Measurements from ENCODE around the gene CDK2AP2. TPM values are rescaled to one million over a fixed set of nuclear protein-coding genes. Genes with fewer than 3 reads are reported as not detected.

The CDK2AP2 gene
- total RNA-seq, 2 donors from 2014 or later = 65.0 to 71.7 TPM

DNA sequence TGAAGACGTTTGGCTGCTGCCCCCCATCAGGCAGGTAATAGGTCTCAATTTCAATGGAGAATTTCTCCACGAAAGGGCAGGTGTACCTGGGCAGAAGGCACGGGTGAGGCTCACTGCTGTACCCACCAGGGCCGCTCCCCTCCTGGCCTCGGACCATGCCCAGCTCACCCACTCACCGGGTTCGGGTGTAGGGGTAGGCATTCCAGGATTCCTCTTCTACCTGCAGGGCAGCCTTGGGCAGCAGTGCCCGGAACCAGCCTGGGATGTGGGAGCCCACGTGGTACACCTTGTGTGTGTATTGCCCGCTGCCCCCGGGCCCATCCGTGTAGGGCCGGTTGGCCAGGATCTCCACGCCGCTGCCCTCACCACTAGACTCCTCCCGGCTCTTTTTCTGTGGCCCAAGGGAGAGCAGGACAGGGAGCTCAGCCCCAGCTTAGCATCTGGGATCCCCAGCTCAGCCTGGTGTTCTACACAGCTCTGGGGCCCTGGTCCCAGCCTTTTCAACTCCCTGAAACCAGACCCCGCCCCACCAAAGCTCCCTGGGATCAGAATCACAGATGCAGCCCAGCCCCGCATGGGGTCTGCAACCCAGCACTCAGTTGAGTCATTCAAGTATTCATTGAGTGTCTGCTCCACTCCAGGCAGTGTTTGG is 5.5 kb downstream of the CDK2AP2 start:
- Mint-ChIP-seq H3K4me3 (peak overlapping the region; percentile 74), H3K9me3 (no peaks in the 10 kb centered on the region), H3K27ac (peak overlapping the region; percentile 34)

DNA sequence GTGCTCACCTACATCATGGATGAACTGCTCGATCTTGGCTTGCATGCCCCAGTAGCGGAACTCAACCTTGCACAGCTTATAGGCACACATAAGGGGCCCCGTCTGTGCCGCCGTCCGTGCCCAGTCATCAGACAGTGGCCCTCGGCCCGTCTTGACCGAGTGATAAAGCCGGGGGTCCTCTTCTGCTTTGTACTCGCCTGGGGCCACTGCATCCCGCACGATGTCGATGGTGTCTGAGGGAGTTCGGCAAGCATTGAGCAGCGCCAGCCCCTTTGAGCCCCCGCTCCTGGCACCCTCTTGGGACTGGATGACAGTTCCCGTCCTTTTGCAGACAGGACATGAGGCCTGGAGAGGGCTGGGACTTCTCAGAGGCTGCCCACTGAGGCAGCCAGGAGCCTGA is 6.1 kb downstream of the CDK2AP2 start:
- Mint-ChIP-seq H3K4me3 (no peak overlapping the region), H3K4me1 (peaks cover 23% of the 10 kb centered on the region), H3K9me3 (no peaks in the 10 kb centered on the region), H3K36me3 (ENCODE audit: low read depth) (peaks cover 91% of the 10 kb centered on the region), H3K27me3 (no peaks in the 10 kb centered on the region), H3K27ac (no peak overlapping the region)
- no peak for ATAC-seq (replicated peaks)

More for the DNA sequence above, 5.5 kb downstream of the CDK2AP2 start:
- Mint-ChIP-seq H3K27me3 (no peaks in the 10 kb centered on the region), H3K4me1 (peaks cover 23% of the 10 kb centered on the region), H3K36me3 (ENCODE audit: low read depth) (peaks cover 91% of the 10 kb centered on the region)
- no peak for ATAC-seq (replicated peaks)

DNA sequence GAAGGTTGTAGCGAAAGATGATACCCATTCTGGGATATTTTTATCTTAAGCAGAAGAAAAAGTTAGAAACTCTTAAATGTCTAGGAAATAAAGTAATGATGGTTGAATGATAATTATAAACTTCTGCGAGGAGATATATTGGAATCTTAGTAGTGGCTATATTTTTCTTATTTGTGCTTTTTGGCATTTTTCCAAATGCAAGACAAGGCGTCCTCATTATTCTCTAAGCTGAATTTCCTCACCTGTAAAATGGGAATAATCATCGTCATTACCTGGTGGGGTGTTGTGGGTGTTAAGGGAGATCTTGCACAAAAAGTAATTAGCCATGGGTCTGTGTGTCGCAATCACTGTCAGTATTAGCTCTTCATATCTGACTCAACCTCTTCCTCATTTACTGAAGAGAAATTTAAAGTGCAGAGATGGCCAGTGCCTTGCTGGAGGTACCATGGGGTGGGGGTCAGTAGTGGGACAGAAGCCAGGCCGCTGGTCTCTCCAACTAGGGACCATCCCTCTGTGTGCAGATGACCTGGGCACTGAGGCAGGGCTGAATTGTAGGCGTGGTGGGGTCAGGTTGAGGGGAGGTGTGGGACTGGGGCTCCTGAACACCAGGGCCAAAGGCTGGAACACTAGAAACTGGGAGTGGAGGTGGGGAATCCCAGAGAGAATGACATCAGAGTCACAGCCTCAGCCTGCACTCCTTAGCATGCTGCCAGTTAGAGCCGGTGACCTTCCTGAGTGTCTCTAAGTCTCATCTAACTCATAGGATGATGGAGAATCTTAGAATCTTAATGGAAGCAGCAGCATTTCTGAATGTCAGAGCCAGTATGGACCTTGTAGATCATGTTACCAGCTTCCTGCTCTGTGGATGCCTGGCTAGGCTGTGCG is 6.9 kb downstream of the CDK2AP2 start:
- Mint-ChIP-seq H3K27me3 (no peaks in the 10 kb centered on the region), H3K9me3 (no peaks in the 10 kb centered on the region), H3K27ac (peak overlapping the region; percentile 55), H3K4me1 (peaks cover 18% of the 10 kb centered on the region), H3K4me3 (peak overlapping the region; percentile 21), H3K36me3 (ENCODE audit: low read depth) (peaks cover 91% of the 10 kb centered on the region)
- no peak for ATAC-seq (replicated peaks)

DNA sequence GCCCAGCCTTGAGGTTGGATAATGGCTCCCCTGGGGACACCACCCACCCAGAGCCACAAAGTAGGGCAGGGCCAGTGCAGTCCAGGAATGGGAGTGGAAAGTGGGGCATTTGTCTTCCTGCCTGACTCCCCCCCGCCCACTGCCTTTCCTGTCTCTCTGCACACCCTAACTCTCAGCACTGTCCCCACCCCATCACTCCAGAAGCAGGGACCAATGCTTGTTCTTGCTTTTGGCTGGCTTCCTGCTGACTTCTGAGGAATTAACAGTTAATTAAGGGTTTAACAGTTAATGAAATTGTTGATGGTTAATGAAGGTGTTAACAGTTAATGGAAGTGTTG is 7.5 kb downstream of the CDK2AP2 start:
- Mint-ChIP-seq H3K4me1 (peaks cover 18% of the 10 kb centered on the region), H3K27ac (peak overlapping the region; percentile 55), H3K4me3 (peak overlapping the region; percentile 21), H3K36me3 (ENCODE audit: low read depth) (peaks cover 91% of the 10 kb centered on the region), H3K9me3 (no peaks in the 10 kb centered on the region), H3K27me3 (no peaks in the 10 kb centered on the region)
- no peak for ATAC-seq (replicated peaks)

DNA sequence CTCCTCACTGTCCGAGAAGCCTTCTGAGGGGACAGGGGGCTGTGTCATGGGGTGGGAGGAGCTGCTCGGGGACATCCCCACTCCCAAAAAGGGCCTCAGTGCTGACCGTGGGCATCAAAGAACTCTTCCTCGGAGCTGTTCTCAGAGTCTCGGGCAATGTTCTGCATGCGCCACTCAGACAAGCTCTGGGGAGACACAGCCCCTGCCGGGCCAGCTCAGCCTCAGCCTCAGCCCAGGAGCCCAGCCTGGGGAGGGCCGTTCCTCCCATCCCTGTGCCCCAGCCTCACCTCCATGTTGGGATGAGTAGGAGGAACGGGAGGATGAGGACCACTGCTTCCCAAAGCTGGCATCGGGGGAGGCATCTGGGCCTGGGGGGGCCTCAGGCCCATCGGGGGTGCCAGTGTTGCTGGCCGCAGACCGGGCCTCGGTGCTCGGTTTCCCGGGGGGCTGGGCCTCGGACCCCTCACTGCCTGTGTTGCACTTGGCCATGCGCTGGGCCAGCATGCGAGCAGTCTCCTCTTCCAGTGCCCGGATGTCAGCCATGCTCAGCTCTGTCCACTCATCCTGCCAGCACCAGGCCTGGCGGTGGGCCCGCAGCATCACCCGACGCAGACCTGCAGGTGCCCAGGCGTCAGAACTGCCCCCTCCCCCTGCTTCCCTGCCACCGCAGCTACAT is 8.0 kb downstream of the CDK2AP2 start:
- Mint-ChIP-seq H3K36me3 (ENCODE audit: low read depth) (peaks cover 90% of the 10 kb centered on the region), H3K27ac (no peak overlapping the region), H3K4me3 (no peak overlapping the region)

DNA sequence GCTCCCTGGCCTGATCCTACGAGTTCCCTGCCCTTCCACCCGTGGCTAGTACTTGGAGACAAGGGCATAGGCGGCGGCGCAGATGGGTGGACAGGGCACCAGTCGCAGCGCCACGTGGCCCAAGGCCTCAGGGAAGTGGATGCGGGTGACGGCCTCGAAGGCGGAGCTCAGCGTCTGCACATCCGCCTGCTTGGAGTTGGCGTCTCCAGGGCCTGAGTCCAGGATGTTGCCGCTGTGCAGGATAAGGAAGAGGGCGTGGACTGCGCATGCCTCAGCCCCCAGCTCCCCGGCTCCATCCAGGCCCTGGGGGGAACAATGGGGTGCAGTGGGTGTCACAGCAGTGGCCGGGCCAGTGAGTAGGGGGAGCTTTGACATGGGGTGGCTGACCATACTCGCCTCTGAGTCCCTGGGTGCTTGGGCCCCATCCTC is 9.4 kb downstream of the CDK2AP2 start:
- Mint-ChIP-seq H3K4me3 (no peak overlapping the region), H3K9me3 (no peaks in the 10 kb centered on the region), H3K27ac (no peak overlapping the region), H3K27me3 (no peaks in the 10 kb centered on the region), H3K4me1 (peaks cover 18% of the 10 kb centered on the region), H3K36me3 (ENCODE audit: low read depth) (peaks cover 92% of the 10 kb centered on the region)
- no peak for ATAC-seq (replicated peaks)

More for the DNA sequence above, 8.0 kb downstream of the CDK2AP2 start:
- ATAC-seq (replicated peaks) = no peak
- H3K4me1 Mint-ChIP-seq = peaks cover 18% of the 10 kb centered on the region
- H3K9me3 Mint-ChIP-seq = no peaks in the 10 kb centered on the region
- H3K27me3 Mint-ChIP-seq = no peaks in the 10 kb centered on the region

DNA sequence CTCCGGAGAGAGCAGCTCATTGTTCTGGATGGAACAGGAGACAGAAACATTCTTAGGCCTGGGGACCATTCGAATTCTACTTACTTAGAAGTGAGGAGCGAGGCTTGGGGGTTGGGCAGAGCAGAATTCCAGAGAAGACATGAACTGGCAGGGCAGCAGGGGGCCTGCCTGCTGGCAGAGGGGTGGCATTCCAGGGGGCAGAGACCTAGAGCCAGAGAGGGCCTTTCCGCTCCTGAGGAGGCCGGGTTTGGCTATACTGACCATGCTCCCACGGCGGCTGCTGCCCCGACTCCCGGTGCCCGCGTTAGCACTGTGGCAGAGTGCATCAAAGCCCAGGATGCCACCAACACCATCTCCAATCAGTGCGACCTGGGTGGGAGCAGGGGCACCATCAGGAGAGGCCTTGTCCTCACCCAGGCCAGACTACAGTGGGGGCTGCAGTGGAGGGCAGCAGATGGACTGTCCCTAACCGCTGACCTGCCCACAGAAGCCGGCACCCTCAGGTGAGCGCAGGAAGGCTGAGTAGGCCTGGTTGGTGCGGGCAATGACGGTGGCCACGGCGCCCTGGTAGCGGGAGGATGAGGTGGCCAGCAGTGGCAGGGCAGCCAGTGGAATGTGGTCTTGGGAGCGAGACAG is 10.2 kb downstream of the CDK2AP2 start:
- no peak for ATAC-seq (replicated peaks)
- Mint-ChIP-seq H3K27me3 (no peaks in the 10 kb centered on the region), H3K27ac (no peak overlapping the region), H3K4me1 (peaks cover 13% of the 10 kb centered on the region), H3K4me3 (no peak overlapping the region), H3K36me3 (ENCODE audit: low read depth) (peaks cover 88% of the 10 kb centered on the region), H3K9me3 (no peaks in the 10 kb centered on the region)

DNA sequence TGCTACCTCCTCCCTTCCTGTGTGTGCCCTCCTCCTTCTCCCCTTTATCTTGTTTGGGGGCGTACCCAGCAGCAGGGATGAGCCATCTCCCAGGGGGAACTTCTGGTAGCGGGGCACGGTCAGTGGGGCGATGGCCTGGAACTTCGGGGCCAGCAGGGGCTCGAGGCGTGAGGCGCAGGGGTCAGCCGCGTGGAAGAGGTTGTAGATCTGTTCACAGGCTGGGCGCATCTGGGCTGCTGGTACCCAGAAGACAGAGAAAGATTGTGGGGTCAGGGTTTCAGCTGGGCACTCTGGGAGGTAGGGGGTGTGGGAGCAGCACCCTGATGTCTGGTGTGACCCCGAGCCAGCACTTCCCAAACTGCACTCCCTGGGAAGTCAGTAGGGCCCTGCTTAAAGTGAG is 11.8 kb downstream of the CDK2AP2 start:
- H3K27ac Mint-ChIP-seq = no peak overlapping the region
- peaks cover 85% of the 10 kb centered on the region for H3K36me3 Mint-ChIP-seq (ENCODE audit: low read depth)
- H3K9me3 Mint-ChIP-seq = no peaks in the 10 kb centered on the region
- H3K27me3 Mint-ChIP-seq = no peaks in the 10 kb centered on the region
- H3K4me1 Mint-ChIP-seq = peaks cover 8% of the 10 kb centered on the region
- ATAC-seq (replicated peaks) = no peak
- H3K4me3 Mint-ChIP-seq = no peak overlapping the region

DNA sequence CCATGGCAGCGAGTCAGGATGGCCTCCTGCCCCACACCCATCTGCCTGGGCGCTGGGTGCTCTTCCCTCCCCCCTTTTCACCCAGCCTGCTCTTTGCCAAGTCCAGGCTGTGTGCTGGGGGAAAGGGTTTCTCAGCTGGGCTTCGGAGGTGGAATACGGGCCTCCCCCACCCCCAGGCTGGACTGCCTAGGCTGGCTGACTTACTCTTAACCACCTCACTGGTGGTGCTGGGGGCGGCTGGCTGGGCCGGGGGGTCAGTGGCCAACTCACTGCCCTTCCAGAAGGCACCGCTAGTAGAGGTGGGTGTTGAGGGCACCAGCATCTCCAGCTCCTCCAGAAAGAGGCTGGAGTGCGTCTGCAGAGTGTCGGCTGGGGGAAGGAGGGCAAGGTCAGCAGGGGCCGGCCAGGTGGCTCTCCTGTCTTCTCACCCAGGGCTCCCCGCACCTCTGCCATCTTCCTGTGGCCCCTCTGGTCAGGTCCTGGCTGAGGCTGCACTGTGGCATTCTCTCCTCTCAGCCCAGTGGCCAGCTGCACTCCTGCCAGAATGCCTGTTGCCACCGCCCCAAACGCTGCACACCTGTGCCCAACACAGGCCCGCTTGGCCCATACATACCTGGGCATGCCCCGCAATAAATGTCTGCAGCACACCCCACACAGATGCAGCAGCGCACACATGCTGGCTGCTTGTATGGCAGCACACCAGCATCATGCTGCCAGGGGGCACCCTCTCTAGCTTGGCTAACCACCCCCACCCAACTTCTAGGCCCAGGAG is 12.5 kb downstream of the CDK2AP2 start:
- ATAC-seq (replicated peaks) = no peak
- no peak overlapping the region for H3K27ac Mint-ChIP-seq
- no peaks in the 10 kb centered on the region for H3K27me3 Mint-ChIP-seq
- H3K9me3 Mint-ChIP-seq = no peaks in the 10 kb centered on the region
- peaks cover 85% of the 10 kb centered on the region for H3K36me3 Mint-ChIP-seq (ENCODE audit: low read depth)
- H3K4me1 Mint-ChIP-seq = peaks cover 1% of the 10 kb centered on the region
- no peak overlapping the region for H3K4me3 Mint-ChIP-seq

DNA sequence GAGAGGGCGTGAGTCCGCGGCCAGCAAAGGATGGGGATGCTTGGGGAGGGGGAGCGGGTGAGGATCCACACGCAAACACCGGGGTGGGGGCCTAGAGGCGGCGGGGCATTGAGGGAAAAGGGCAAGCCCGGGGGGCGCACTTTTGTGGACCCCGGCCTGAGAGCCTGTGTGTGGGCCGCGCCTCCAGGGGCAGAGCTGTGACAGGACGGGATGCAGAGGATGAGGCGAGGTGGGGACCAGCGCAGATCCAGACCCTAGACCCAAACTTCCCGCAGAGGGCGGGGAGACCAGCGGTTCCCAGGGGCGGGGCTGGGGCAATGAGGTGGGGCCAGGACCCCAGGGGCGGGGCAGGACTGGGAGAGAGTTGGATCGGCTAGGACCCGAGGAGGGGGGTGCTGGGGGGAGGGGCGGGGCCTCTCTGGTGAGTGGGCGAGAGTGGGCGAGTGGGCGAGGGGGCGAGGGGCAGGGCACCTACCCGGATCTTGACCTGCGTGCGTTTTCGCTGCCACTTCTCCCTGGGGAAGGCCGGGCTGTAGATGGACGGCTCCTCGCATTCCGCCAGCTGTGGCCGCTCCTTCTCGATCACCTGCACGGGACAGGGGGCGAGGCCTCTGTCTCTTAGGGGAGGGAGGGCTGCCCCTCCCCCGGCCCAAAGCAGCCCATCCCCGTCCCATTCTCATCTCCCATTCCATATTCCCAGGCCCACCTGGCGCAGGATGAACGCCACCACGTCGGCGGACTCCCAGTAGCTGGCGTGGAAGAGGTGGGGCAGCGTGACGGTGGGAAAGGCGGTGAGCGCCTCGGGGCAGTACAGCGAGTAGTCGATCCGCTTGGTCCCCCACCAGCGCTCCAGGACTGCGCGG is 13.4 kb downstream of the CDK2AP2 start:
- Mint-ChIP-seq H3K27me3 (no peaks in the 10 kb centered on the region), H3K9me3 (no peaks in the 10 kb centered on the region), H3K36me3 (ENCODE audit: low read depth) (peaks cover 87% of the 10 kb centered on the region), H3K4me1 (peaks cover 4% of the 10 kb centered on the region), H3K27ac (no peak overlapping the region), H3K4me3 (no peak overlapping the region)
- no peak for ATAC-seq (replicated peaks)

DNA sequence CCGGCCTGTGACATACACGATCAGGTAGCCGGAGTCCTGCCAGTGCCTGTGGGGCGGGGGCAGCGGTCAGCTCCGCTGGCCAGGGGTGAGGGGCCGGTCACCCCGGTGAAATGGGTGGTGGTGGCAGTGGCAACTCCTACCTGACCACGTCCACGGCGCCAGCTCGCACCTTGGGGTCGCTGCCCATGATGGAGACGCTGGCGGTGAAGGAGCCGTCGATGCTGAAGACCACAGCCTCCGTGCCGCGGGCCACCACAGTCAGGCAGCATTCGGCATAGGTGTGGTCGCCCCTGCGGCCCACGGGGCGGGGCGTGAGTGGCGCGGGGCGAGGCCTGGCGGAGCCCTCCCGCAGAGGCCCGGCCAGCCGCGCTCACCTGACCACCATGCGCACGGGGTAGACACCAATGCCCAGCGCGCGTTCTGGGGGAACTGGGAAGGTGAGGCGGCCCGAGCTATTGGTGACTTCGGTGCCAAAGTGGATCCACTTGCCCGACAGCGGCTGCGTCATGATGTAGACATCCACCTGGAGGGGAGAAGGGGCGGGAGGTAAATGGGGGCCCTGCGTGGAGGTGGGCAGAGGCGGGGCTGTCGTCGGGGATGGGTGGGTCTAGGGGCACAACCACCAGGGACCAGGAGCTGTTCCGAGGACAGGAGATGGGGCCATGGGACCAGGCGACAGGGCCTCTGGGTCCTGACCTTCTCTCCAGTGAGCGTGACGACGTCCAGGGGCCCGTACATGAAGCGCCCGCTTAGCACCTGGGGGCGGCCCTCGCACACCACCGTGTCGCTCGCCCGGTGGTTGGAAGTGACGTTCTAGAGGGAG is 14.2 kb downstream of the CDK2AP2 start:
- Mint-ChIP-seq H3K36me3 (ENCODE audit: low read depth) (peaks cover 87% of the 10 kb centered on the region), H3K27me3 (no peaks in the 10 kb centered on the region), H3K4me3 (no peak overlapping the region), H3K27ac (no peak overlapping the region), H3K9me3 (no peaks in the 10 kb centered on the region), H3K4me1 (peaks cover 7% of the 10 kb centered on the region)
- ATAC-seq (replicated peaks) = no peak

DNA sequence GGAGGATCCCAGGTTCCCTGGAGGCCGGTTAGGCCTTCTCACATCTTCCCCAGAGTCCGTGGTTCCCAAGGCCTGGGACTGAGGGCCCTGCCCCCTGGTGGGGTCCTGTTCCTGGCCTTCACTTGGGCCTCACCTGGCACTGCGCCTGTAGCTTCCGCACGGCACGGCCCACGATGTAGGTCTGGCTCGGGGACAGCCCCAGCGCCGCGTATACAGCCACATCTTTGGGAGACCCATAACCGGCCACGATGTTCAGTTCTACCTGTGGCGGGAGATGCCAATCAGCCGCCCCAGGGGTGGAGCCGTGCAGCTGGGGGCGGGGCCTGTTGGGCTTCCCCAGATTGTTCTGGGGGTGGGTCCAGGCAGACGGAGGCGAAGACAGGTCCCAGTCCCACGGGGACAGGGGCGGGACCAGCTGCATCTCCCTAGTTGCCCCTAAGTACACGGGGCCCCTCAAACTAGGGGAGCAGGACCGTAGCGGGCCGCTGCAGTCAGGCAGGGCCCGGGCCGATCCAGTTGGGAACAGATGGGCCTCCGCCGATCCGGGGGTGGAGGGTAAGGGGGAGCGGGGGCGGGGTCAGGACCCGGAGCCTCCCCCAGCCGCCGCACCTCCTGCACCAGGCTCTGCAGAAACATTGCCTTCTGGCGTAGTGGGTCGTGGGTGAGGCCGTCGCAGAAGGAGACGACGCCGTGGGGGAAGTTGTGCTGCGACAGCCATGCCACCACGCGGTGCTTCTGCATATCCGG is 15.0 kb downstream of the CDK2AP2 start:
- no peaks in the 10 kb centered on the region for H3K9me3 Mint-ChIP-seq
- H3K4me1 Mint-ChIP-seq = peaks cover 9% of the 10 kb centered on the region
- H3K4me3 Mint-ChIP-seq = no peak overlapping the region
- ATAC-seq (replicated peaks) = peak; percentile 37
- peaks cover 87% of the 10 kb centered on the region for H3K36me3 Mint-ChIP-seq (ENCODE audit: low read depth)
- no peak overlapping the region for H3K27ac Mint-ChIP-seq
- no peaks in the 10 kb centered on the region for H3K27me3 Mint-ChIP-seq
